ENCODE data around the gene EFL1.
"Not testable (repeated sequence)": the region's sequence is repeated elsewhere in the genome, so short reads cannot be mapped to it uniquely, and the experiment has no call there.

EFL1 gene

DNA sequence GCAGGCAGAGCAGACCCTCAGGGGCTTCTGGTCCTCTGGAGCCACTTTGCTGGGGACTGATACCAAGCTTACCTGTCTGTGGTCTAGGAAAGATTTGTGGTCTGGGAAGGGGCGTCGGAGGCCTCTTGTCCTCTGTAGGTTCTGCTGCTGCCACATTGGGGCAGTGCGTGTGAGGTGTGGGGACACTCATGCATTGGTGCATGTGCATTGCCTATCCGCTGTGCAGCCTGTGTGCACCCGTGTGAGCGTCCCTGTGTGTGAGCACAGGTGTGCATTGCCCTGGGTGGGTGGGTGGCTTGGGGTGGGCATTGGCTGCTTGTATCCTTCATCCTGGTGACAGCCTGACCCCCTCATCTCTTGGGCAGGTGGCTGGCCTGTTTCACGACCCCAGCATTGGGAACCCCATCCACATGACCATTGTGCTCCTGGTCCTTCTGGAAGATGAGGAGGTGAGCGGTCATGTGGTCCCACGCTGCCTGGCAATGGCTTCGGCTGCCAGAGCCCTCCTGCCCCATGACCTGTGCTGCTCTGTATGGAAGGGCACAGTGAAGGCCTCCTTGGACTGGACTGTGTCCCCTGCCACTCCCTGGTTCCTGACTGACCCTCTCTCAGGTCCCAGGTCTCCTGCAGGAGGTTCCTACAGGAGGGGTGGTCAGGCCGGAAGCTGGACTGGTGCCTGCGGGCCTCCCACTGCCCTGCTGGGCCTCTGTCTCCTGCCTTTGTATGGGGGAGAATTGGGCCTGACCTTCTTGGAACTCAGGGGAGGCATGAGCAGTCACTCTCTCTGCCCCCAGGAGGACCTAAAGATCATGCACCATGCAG is 41.6 kb upstream of the EFL1 start:
- DNase-seq (ENCODE audit: low read depth): no peak
- TF ChIP-seq, protein P1, sequence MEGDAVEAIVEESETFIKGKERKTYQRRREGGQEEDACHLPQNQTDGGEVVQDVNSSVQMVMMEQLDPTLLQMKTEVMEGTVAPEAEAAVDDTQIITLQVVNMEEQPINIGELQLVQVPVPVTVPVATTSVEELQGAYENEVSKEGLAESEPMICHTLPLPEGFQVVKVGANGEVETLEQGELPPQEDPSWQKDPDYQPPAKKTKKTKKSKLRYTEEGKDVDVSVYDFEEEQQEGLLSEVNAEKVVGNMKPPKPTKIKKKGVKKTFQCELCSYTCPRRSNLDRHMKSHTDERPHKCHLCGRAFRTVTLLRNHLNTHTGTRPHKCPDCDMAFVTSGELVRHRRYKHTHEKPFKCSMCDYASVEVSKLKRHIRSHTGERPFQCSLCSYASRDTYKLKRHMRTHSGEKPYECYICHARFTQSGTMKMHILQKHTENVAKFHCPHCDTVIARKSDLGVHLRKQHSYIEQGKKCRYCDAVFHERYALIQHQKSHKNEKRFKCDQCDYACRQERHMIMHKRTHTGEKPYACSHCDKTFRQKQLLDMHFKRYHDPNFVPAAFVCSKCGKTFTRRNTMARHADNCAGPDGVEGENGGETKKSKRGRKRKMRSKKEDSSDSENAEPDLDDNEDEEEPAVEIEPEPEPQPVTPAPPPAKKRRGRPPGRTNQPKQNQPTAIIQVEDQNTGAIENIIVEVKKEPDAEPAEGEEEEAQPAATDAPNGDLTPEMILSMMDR (IDR thresholded peaks at IDR 0.05; ENCODE audit: control insufficient read depth, insufficient read depth, low read depth, low read length, missing control alignments): no peak
- H3K4me3 ChIP-seq (ENCODE audit: control insufficient read depth, low read depth, low read length): no peak overlapping the region

DNA sequence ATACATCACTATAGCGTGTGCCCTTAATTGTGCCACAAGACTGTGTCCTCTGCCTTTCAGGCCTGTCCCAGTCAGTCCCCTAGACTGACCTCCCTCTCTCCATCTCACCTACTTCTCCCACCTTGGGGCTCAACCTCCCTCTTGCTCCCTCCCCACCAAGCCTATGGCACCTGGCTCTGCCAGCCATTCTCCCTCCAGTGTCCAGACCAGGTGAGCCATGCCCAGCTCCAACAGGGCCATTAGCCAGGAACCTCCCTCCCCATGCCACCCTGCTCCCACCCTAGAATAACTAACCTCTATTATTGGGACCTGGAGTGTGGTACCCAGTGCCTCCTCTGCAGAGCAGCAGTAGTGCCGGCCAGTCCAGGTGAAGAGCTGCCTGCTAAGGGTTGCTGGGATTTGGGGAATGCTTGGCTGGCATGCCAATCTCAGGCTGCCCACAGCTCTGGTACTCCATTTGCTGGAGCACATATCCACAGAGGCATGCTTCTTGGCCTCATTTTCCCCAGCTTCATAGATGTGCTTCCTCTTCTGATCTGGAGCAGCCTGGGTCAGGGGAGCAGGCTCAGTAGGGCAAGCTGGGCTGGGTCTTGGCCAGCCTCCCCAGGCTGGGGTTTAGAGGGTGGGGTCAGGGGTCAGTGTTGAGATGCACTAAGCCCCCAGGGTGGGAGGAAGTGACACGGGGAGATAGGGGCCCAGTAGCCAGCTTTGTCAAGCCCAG is 38.9 kb upstream of the EFL1 start:
- TF ChIP-seq, protein P1 (IDR thresholded peaks at IDR 0.05; ENCODE audit: control insufficient read depth, insufficient read depth, low read depth, low read length, missing control alignments): no peak
- DNase-seq (ENCODE audit: low read depth): no peak
- no peak overlapping the region for H3K4me3 ChIP-seq (ENCODE audit: control insufficient read depth, low read depth, low read length)

DNA sequence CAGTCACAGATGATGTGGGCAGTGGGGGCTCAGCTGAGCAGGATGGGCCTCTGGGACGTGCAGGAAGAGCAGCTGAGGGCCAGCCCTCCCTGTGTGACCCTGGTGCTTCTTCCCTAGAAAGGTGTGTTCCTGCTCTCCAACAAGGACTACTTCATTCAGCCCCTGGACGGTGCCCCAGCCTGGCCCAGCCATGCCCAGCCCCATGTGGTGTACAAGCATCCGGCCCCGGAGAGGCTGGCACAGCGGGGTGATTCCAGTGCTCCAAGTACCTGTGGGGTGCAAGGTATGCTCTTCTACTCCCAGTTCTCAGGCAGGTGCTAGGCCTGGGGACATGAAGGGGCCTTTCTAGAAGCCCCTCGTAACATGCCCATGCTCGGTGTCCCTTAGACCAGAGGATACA is 38.3 kb upstream of the EFL1 start:
- H3K4me3 ChIP-seq (ENCODE audit: control insufficient read depth, low read depth, low read length): no peak overlapping the region
- no peak for DNase-seq (ENCODE audit: low read depth)
- TF ChIP-seq, protein P1 (IDR thresholded peaks at IDR 0.05; ENCODE audit: control insufficient read depth, insufficient read depth, low read depth, low read length, missing control alignments): no peak

DNA sequence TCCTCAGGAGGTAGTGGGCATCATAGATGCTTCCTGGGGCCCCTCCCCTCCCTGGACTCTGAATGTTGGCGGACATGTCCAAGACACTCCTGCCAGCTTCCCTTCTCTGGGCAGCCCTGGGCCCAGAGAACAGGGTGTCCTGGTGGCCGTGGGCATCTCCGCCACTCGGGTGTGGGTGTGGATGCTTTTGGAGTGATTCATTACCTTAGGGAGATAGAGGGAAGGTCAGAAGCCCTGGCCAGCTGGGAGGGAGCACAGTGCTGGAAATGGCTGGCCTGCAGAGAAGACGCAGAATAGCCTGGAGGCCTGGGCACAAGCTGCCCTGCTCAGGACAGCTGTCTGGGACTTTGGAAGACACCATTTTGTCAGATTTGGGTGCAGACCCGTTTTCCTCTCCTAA is 37.8 kb upstream of the EFL1 start:
- DNase-seq (ENCODE audit: low read depth); H3K4me3 ChIP-seq (ENCODE audit: control insufficient read depth, low read depth, low read length): not testable (repeated sequence)

- not testable (repeated sequence) for H3K4me3 ChIP-seq (ENCODE audit: control insufficient read depth, low read depth, low read length)
Observed at GRCh38 chr15:82299511-82299914, 37.0 kb upstream of the EFL1 start.

DNA sequence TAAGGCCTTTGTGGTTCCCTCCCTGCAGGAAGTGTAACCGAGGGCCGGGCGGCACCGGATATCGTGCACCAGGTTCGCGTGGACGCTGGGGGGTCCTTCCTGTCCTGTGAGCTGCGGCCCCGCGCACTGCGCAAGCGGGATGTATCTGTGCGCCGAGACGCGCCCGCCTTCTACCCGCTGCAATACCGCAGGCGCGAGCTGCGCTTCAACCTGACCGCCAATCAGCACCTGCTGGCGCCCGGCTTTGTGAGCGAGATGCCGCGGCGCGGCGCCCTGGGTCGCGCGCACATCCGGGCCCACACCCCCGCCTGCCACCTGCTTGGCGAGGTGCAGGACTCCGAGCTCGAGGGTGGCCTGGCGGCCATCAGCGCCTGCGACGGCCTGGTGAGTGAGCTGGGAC is 36.0 kb upstream of the EFL1 start:
- H3K4me3 ChIP-seq (ENCODE audit: control insufficient read depth, low read depth, low read length): no peak overlapping the region
- TF ChIP-seq, protein P1 (IDR thresholded peaks at IDR 0.05; ENCODE audit: control insufficient read depth, insufficient read depth, low read depth, low read length, missing control alignments): no peak
- DNase-seq (ENCODE audit: low read depth): no peak

More at GRCh38 chr15:82299511-82299914, 37.0 kb upstream of the EFL1 start:
- not testable (repeated sequence) for DNase-seq (ENCODE audit: low read depth)

DNA sequence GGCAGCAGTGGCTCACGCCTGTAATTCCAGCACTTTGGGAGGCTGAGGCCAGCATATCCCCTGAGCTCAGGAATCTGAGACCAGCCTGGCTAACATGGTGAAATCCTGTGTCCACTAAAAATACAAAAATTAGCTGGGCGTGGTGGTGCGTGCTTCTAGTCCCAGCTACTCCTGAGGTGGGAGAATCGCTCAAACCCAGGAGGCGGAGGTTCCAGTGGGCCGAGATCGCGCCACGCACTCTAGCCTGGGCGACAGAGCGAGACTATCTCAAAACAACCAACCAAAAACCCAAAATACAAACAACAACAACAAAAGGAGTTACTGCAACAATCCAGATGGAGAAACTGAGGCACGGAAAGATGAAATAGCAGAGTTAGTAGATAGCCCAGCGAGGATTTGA is 35.5 kb upstream of the EFL1 start:
- no peak overlapping the region for H3K4me3 ChIP-seq (ENCODE audit: control insufficient read depth, low read depth, low read length)
- TF ChIP-seq, protein P1 (IDR thresholded peaks at IDR 0.05; ENCODE audit: control insufficient read depth, insufficient read depth, low read depth, low read length, missing control alignments): no peak
- no peak for DNase-seq (ENCODE audit: low read depth)

Measured in AG09309 (cell line).